ENCODE data around the gene CEP63. TPM values are rescaled to one million over a fixed set of nuclear protein-coding genes. Genes with fewer than 3 reads are reported as not detected.

CEP63 gene
- total and polyA plus RNA-seq, 9 of the 15 experiments (the other 6 are each of a cell fraction or from before 2014, with no cell fraction given), result 5.1 to 17.8 (median 10.6) TPM

- no peak overlapping the region for H3K4me2 ChIP-seq (ENCODE audit: insufficient read depth, low read length)
- H2AFZ ChIP-seq (ENCODE audit: low read depth, low read length), result no peak overlapping the region
- BruUV-seq (replicated peaks), result no TSS peak
- ChIA-PET POLR2A (no interaction called here), CTCF (ENCODE audit: low intra/inter-chr PET ratio) (no interaction called here)
- H3K27me3 ChIP-seq (ENCODE audit: control insufficient read depth in 2 of 2, insufficient read depth in 2 of 2, low read length in 2 of 2), result peaks cover 0 to 10% of the 10 kb centered on the region in 2 experiments; a peak in 2 of 5 replicates
- intact Hi-C loops (cut with micrococcal nuclease) (no loop called here), in situ Hi-C loops (cut with MboI) (no loop called here)
- H3K9me1 ChIP-seq (ENCODE audit: control insufficient read depth, insufficient read depth, low read length), result no peaks in the 10 kb centered on the region
- no peak overlapping the region for H3K4me3 ChIP-seq
- H3K27ac ChIP-seq (ENCODE audit: extremely low read depth, low read depth, low read length), result no peak overlapping the region
- no peaks in the 10 kb centered on the region for H3K9me3 ChIP-seq (replicated peaks; ENCODE audit: control insufficient read depth, insufficient read depth, low read depth, low read length)
- DNase-seq (ENCODE audit: extremely low read depth in 1 of 4, low spot score in 3 of 4) (no peak), ATAC-seq (no peak), FAIRE-seq (no peak)
- no peaks in the 10 kb centered on the region for H3K79me2 ChIP-seq (ENCODE audit: control insufficient read depth, insufficient read depth, low read length)
- no peaks in the 10 kb centered on the region for H3K4me1 ChIP-seq (replicated peaks in 1 of 2; ENCODE audit: control insufficient read depth in 2 of 2, insufficient read depth in 2 of 2, low read length in 2 of 2)
- H3K36me3 ChIP-seq (ENCODE audit: control insufficient read depth, insufficient read depth, low read length), result no peaks in the 10 kb centered on the region
- 0% methylated on average over 1 of the region's 2 CpGs for WGBS (ENCODE audit: insufficient coverage, low coverage, missing lambda C conversion rate)
- no peak overlapping the region for H3K9ac ChIP-seq (ENCODE audit: insufficient read depth in 1 of 2, low read depth in 2 of 2, low read length in 2 of 2)
- TF ChIP-seq GTF2F1 (IDR thresholded peaks at IDR 0.05; ENCODE audit: low read depth, low read length) (no peak), E2F3 (CRISPR knock-in tag; IDR thresholded peaks at IDR 0.05) (no peak), NBN (IDR thresholded peaks at IDR 0.05; ENCODE audit: low read depth) (no peak), TOE1 (IDR thresholded peaks at IDR 0.05; ENCODE audit: borderline replicate concordance) (no peak), TOE1 (CRISPR knock-in tag; IDR thresholded peaks at IDR 0.05; ENCODE audit: borderline replicate concordance, low read depth) (no peak), RHOXF2B (CRISPR knock-in tag; conservative IDR thresholded peaks at IDR 0.05) (no peak), ZNF699 (CRISPR knock-in tag; IDR thresholded peaks at IDR 0.05; ENCODE audit: insufficient replicate concordance) (no peak), NEUROD1 (IDR thresholded peaks at IDR 0.05; ENCODE audit: borderline replicate concordance, low read depth, low read length, partially characterized antibody) (no peak), PRDM10 (IDR thresholded peaks at IDR 0.05; ENCODE audit: partially characterized antibody) (no peak), RAD21 (CRISPR knock-in tag; conservative IDR thresholded peaks at IDR 0.05 in 1 of 2, IDR thresholded peaks at IDR 0.05 in 1 of 2) (no peak), U2AF1 (optimal IDR thresholded peaks at IDR 0.05; ENCODE audit: low read depth, low read length) (no peak), ARID4B (CRISPR knock-in tag; IDR thresholded peaks at IDR 0.05) (no peak), NCOA6 (IDR thresholded peaks at IDR 0.05) (no peak), KHSRP (IDR thresholded peaks at IDR 0.05) (no peak), ERF (CRISPR knock-in tag; IDR thresholded peaks at IDR 0.05) (no peak), ZNF586 (CRISPR knock-in tag; conservative IDR thresholded peaks at IDR 0.05) (no peak)
- no peaks in the 10 kb centered on the region for H4K20me1 ChIP-seq (replicated peaks; ENCODE audit: control insufficient read depth, insufficient read depth, low read length)
Measured at GRCh38 chr3:134619301-134619615, 133.4 kb downstream of the CEP63 start.
